WTC11 (cell line): Measurements from ENCODE around the gene MACF1.

Source experiments
- CREB1 ChIP-seq: sonication (generic); formaldehyde crosslinking; IDR thresholded peaks from 2 replicates; pipeline ENCODE4 v1.8.0; 2023; ENCODE audit warnings: mild to moderate bottlenecking, missing genetic modification reagents
- CTCF ChIP-seq: fragments of 200-600 bp; IDR thresholded peaks from 2 replicates; pipeline ENCODE4 v1.8.0; 2022; ENCODE audit warnings: antibody characterized with exemption
- FOXJ3 ChIP-seq: sonication (generic); formaldehyde crosslinking; IDR thresholded peaks from 2 replicates; pipeline ENCODE4 v1.9.0; 2021; ENCODE audit warnings: missing genetic modification reagents, mild to moderate bottlenecking, borderline replicate concordance
- JUN ChIP-seq: sonication (generic); formaldehyde crosslinking; IDR thresholded peaks from 2 replicates; pipeline ENCODE4 v1.8.0; 2023; ENCODE audit warnings: mild to moderate bottlenecking, missing genetic modification reagents
- NR2C2 ChIP-seq: sonication (generic); formaldehyde crosslinking; IDR thresholded peaks from 2 replicates; pipeline ENCODE4 v1.8.0; 2022; ENCODE audit warnings: mild to moderate bottlenecking, missing genetic modification reagents
- TEAD1 ChIP-seq: sonication (generic); formaldehyde crosslinking; IDR thresholded peaks from 2 replicates; pipeline ENCODE4 v1.8.0; 2022; ENCODE audit warnings: mild to moderate bottlenecking, missing genetic modification reagents
- ZBTB43 ChIP-seq: sonication (generic); formaldehyde crosslinking; IDR thresholded peaks from 2 replicates; pipeline ENCODE4 v1.8.1; 2023; ENCODE audit warnings: mild to moderate bottlenecking, missing genetic modification reagents
- TF ChIP-seq, protein P1 (sequence below): sonication (generic); formaldehyde crosslinking; IDR thresholded peaks from 2 replicates; pipeline ENCODE4 v1.8.1; 2023; ENCODE audit warnings: mild to moderate bottlenecking, missing genetic modification reagents
- TF ChIP-seq, protein P2 (sequence below): sonication (generic); formaldehyde crosslinking; IDR thresholded peaks from 2 replicates; pipeline ENCODE4 v1.8.0; 2022; ENCODE audit warnings: mild to moderate bottlenecking, missing genetic modification reagents
- TF ChIP-seq, protein P3 (sequence below): sonication (generic); formaldehyde crosslinking; IDR thresholded peaks from 2 replicates; pipeline ENCODE4 v1.8.1; 2023; ENCODE audit warnings: mild to moderate bottlenecking, missing genetic modification reagents, moderate library complexity

- TF ChIP-seq CTCF, result no peak
- TF ChIP-seq, protein P1, sequence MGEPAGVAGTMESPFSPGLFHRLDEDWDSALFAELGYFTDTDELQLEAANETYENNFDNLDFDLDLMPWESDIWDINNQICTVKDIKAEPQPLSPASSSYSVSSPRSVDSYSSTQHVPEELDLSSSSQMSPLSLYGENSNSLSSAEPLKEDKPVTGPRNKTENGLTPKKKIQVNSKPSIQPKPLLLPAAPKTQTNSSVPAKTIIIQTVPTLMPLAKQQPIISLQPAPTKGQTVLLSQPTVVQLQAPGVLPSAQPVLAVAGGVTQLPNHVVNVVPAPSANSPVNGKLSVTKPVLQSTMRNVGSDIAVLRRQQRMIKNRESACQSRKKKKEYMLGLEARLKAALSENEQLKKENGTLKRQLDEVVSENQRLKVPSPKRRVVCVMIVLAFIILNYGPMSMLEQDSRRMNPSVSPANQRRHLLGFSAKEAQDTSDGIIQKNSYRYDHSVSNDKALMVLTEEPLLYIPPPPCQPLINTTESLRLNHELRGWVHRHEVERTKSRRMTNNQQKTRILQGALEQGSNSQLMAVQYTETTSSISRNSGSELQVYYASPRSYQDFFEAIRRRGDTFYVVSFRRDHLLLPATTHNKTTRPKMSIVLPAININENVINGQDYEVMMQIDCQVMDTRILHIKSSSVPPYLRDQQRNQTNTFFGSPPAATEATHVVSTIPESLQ (CRISPR knock-in tag), result no peak
- TF ChIP-seq JUN (CRISPR knock-in tag), result no peak
- TF ChIP-seq NR2C2, result no peak
- no peak for TF ChIP-seq TEAD1 (CRISPR knock-in tag)
- no peak for TF ChIP-seq ZBTB43 (CRISPR knock-in tag)
- TF ChIP-seq, protein P2, sequence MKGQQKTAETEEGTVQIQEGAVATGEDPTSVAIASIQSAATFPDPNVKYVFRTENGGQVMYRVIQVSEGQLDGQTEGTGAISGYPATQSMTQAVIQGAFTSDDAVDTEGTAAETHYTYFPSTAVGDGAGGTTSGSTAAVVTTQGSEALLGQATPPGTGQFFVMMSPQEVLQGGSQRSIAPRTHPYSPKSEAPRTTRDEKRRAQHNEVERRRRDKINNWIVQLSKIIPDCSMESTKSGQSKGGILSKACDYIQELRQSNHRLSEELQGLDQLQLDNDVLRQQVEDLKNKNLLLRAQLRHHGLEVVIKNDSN (CRISPR knock-in tag), result no peak
- TF ChIP-seq, protein P3, sequence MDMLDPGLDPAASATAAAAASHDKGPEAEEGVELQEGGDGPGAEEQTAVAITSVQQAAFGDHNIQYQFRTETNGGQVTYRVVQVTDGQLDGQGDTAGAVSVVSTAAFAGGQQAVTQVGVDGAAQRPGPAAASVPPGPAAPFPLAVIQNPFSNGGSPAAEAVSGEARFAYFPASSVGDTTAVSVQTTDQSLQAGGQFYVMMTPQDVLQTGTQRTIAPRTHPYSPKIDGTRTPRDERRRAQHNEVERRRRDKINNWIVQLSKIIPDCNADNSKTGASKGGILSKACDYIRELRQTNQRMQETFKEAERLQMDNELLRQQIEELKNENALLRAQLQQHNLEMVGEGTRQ (CRISPR knock-in tag), result no peak
- no peak for TF ChIP-seq FOXJ3 (CRISPR knock-in tag)
- no peak for TF ChIP-seq CREB1
Measured at GRCh38 chr1:39305555-39305954, 101.1 kb downstream of the MACF1 start.
